Fibroblast of lung (primary cell): ENCODE data around the gene PLCXD3.

Source experiments
- EZH2 ChIP-seq: IDR thresholded peaks from 2 replicates; pipeline ENCODE4 v1.5.1; 2012; ENCODE audit warnings: low read length, control low read depth, mild to moderate bottlenecking; ENCODE audit errors: missing control alignments
- TF ChIP-seq, protein P1 (sequence below), 2 donors: IDR thresholded peaks in 1 of 2; conservative IDR thresholded peaks in 1 of 2; 1 replicate in 1 of 2; 2 replicates in 1 of 2; pipeline ENCODE4 v1.5.1; 2011 to 2012; ENCODE audit warnings: low read length in 2 of 2, control low read depth in 1 of 2, inconsistent platforms in 1 of 2, low read depth in 1 of 2, mild to moderate bottlenecking in 1 of 2

DNA sequence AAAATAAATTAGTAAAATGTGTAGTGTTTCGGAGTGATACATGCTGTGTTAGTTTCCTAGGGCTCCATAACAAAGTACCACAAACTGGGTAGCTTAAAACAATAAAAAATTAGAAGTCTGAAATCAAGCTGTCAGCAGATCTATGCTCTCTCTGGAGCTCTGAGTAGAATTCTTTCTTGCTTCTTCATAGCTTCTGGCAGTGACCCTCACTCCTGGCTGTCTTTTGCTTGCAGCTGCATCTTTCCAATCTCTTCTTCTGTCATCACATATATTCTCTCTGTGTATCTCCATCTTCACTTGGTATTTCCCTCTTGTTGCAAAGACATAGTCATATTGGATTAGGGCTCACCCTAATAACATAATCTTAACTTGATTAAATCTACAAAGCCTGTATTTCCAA lies 37.6 kb upstream of the PLCXD3 start:
- TF ChIP-seq, protein P1, sequence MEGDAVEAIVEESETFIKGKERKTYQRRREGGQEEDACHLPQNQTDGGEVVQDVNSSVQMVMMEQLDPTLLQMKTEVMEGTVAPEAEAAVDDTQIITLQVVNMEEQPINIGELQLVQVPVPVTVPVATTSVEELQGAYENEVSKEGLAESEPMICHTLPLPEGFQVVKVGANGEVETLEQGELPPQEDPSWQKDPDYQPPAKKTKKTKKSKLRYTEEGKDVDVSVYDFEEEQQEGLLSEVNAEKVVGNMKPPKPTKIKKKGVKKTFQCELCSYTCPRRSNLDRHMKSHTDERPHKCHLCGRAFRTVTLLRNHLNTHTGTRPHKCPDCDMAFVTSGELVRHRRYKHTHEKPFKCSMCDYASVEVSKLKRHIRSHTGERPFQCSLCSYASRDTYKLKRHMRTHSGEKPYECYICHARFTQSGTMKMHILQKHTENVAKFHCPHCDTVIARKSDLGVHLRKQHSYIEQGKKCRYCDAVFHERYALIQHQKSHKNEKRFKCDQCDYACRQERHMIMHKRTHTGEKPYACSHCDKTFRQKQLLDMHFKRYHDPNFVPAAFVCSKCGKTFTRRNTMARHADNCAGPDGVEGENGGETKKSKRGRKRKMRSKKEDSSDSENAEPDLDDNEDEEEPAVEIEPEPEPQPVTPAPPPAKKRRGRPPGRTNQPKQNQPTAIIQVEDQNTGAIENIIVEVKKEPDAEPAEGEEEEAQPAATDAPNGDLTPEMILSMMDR (conservative IDR thresholded peaks at IDR 0.05 in 1 of 2, IDR thresholded peaks at IDR 0.05 in 1 of 2; ENCODE audit: low read depth in 1 of 2, low read length in 2 of 2) = no peak
- TF ChIP-seq EZH2 = no peak
